Epidermal melanocyte (primary cell): Measurements from ENCODE around the gene TBCK.

Source experiments
- DNase-seq: peaks from one replicate; pipeline ENCODE4 v3.0.0; 2011; ENCODE audit warnings: low spot score; ENCODE audit not compliant: insufficient read length

Gene TBCK

GRCh38 chr4:106046083-106046482 lies 269.9 kb downstream of the TBCK start:
- no peak for DNase-seq

DNA sequence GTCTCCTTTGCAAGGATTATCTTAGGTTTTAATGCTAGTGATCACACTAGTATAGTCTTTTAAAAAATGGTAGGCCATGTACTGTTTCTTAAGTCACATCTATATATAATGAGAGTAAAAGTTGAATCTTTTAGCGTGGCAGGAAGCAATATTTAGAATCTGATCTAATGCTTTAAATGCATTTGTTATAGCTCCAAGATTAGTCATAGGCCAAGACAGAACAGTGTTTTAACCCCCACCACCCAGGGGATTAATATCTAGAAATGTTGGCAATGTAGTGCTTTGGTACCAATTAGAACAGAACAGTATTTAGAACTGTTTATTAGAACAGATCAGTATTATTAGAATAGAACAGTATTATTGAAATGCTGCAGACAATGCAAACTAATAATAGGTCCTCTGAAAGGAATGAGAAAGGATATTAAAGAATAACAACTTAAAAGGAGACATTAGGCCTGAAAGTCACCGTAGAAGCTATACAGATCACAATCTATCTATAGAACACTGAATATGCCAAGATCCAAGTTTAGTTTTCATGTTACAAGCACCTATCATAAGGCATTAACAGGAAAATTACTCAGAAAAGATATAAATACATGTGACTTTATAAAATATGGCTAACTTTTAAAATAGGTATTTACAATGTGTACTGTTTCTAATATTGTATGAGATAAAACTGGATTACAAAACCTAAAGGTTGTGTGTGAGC lies 274.6 kb downstream of the TBCK start:
- DNase-seq = no peak

DNA sequence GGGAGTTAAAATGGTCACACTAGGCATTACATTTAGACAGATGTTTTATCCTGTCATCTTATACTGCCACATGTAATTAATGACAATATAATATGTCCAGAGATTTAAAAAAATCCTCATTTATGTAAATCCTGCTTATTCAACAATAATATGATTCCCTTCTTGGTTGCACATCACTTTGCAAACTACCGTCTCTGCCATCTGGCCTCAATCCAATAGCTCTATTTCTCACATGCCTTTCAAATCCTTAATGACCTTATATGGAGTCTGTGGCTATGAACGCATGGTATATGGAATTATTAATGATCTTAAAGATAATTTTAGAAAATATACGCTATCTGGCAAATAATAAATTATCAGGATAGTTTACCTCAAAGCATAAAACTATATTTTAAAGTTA lies 276.2 kb downstream of the TBCK start:
- DNase-seq = no peak

DNA sequence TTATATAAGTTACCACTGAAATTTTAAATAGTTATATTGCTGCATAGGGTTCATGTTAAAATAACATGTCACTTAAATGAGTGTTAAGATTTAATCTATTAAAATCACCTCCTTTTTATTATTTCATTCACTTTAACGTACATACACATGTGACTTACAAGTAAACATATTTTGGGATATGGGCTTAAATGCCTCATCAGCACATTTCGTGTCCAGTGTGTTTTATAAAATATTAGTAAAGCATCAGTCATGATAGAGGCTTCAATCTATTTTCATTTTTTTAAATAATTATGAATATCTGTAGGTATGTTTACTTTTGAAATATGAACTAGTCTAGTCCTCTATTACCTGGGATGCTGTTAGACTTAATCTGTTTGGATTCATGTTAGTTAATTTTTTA lies 277.1 kb downstream of the TBCK start:
- DNase-seq = no peak

GRCh38 chr4:106038012-106038411 lies 278.0 kb downstream of the TBCK start:
- no peak for DNase-seq

- DNase-seq = no peak
Observed at GRCh38 chr4:106036848-106037247, 279.2 kb downstream of the TBCK start.

GRCh38 chr4:106036334-106036733 lies 279.7 kb downstream of the TBCK start:
- DNase-seq = no peak

DNA sequence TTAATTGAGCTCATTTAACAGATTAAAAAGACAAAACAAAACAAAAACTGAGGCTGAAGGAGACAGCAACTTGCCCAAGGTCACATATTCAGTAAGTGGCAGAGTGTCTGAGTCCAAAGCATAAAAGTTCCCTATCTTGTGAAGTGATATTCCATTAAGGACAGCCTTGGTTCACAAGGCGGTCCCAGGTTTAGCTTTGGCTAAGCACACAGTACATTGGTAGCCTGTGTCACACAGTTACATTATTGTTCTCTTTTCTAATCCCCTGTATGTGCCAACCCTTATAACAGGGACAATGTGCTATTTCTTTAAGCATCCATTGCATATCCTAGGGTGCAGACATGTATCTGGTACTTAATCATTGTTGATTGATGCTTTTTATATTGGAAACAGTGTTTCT lies 280.8 kb downstream of the TBCK start:
- DNase-seq = no peak

- no peak for DNase-seq
Observed at GRCh38 chr4:106034751-106035150, 281.3 kb downstream of the TBCK start.

DNA sequence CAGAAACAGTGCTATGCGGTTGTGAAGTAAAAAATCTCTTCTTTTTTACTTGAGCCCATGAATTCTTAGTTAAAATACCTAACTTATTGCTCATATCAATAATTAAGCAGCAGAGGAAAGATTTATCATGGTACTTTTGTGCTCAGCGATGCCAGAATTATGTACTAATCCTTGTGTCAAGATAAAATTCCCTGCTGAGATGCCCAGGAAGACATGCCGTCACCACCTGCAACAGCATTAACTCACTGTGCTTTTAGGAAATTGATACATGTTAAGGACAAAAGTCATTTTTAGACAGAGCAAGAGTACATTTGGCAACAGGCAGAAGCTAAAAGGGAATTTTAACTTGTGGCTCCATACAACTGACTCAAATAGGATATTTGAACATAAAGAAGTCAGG lies 281.8 kb downstream of the TBCK start:
- DNase-seq = no peak

- DNase-seq = no peak
Observed at GRCh38 chr4:106033469-106033868, 282.5 kb downstream of the TBCK start.

DNA sequence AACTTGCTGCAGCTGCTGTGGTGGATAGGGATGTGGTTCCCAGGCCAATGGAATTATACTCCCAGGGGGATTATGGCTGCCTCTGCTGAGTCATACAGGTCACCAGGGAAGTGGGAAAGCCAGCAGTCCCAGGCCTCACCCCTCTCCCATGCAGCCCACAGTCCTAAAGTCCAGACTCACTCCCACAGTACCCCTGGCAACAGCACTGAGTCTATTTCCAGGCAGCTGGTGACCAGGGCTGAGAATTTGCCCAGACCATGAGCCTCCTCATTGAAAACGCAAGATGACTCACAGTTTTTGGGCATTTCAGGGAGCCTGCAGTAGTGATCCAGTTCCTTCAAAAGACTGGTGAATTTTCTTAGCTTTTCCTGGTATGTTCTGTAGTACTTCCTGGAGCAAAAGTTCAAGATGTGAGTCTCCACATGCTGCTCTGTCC lies 283.1 kb downstream of the TBCK start:
- DNase-seq = no peak

DNA sequence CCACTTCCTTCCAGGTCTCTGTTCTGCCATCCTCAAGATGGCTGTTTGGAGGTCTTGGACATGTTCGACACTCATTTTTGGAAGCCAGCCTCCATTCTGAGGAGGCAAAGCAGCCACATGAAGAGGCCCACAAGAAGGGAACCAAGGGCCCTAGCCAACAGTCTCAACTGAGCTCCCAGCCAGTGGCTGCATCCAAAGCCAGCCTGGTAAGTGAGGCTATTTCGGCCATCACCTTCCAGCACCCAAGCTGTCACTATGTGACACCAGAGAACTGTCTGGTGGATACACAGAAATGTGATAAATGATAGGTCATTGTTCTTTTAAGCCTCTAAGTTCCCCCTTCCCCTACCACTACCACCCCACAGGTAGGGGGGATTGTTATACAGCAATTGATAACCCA lies 293.6 kb downstream of the TBCK start:
- no peak for DNase-seq

DNA sequence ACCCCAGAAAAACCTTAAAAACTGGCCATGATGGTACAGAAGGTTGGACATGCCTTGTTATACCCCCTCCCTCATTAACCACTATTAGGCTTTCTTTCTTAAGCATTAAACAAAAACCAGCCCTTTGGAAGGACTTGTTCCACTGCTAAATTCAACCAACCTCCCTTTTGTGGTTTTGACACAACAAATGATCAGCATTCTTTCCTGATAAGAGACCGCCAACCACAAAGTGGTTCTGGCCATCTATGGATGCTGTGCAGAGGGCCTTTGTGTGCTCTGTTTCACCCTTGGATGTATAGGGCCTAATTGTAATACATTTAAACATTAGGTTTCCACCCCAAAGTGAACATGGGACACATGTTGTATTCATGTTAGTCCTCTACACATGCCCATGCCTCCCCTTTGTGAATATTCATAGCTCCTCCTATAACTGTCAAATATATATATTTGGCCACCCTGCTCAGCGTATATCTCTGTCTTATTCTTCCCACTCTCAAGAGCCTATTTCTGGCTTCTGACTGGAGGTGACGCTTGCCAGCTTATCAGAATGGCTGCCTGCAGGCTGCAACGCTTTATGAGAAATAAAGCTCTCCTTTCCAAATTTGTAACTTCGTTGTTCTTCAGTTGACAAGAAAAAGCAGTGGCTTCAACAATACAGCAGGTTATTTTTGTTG lies 294.1 kb downstream of the TBCK start:
- no peak for DNase-seq

GRCh38 chr4:106019771-106020170 lies 296.2 kb downstream of the TBCK start:
- DNase-seq = no peak

DNA sequence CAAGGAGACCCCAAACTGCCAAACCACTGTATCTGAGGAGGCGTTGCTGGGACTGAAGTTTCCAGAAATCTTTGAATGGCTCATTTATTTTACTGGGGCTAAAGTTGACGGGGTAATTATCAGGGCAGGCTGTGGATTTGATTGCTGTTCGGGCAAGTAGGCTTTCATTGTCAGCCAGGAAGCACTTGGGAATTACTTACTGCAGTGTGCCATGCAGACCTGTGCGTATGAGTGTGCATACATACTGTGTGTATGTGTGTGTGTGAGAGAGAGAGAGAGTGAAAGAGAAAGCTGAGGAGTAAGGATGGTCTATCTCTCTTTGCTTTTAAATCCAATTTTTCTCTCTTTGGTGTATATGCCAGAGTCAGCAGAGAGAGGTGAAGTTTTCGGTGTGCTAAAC lies 298.0 kb downstream of the TBCK start:
- DNase-seq = no peak

DNA sequence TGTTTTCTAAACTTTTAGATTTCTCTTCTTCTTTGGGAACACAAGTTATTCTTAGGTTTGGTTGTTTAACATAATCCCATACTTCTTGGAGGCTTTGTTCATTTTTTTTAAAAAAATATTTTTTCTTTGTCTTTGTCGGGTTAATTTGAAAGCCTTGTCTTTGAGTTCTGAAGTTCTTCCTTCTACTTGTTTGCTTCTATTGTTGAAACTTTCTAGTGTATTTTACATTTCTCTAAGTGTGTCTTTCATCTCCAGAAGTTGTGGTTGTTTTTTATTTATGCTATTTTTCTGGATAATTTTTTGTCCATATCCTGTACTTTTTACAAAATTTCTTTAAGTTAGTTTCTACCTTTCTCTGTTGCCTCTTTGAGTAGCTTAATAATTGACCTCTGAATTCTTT lies 304.6 kb downstream of the TBCK start:
- no peak for DNase-seq

- no peak for DNase-seq
Observed at GRCh38 chr4:106010761-106011160, 305.2 kb downstream of the TBCK start.

DNA sequence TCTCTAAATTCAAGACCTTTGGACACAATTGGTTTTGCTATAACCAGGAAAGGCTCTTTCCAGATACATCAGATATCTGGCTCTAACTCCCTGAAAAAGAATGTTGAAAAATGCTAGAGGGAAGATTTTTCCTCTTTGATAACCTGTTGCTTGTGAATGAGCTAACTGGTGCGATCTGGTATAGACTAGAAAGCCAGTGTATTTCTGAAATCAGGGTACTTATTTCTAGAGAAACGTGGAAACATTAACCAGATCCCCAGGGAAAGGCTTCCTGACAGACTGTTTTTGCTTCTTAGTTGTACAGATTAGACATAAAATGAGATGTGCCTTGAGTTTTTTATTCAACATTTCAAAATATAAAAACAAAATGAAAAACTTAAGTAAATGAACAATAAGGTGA lies 313.0 kb downstream of the TBCK start:
- no peak for DNase-seq

GRCh38 chr4:105998171-105999063 lies 317.6 kb downstream of the TBCK start:
- DNase-seq = no peak

- DNase-seq = no peak
Observed at GRCh38 chr4:105996845-105997244, 319.2 kb downstream of the TBCK start.

- no peak for DNase-seq
Observed at GRCh38 chr4:105994841-105995501, 321.0 kb downstream of the TBCK start.
